HL-60/S4 treated with retinoic acid at 250 ng/mL for 4 days and 3 days (cell line): Measurements from ENCODE around the gene CENPVL1.
"Not testable (repeated sequence)": the region's sequence is repeated elsewhere in the genome, so short reads cannot be mapped to it uniquely, and the experiment has no call there.

ENCODE experiments used
- in situ Hi-C: fragments of 300-500 bp; cut with MboI; formaldehyde crosslinking; loops from 2 replicates; pipeline ENCODE4 v1.7.0; 2022; ENCODE audit warnings: low sequenced_read_pairs

Gene CENPVL1

DNA sequence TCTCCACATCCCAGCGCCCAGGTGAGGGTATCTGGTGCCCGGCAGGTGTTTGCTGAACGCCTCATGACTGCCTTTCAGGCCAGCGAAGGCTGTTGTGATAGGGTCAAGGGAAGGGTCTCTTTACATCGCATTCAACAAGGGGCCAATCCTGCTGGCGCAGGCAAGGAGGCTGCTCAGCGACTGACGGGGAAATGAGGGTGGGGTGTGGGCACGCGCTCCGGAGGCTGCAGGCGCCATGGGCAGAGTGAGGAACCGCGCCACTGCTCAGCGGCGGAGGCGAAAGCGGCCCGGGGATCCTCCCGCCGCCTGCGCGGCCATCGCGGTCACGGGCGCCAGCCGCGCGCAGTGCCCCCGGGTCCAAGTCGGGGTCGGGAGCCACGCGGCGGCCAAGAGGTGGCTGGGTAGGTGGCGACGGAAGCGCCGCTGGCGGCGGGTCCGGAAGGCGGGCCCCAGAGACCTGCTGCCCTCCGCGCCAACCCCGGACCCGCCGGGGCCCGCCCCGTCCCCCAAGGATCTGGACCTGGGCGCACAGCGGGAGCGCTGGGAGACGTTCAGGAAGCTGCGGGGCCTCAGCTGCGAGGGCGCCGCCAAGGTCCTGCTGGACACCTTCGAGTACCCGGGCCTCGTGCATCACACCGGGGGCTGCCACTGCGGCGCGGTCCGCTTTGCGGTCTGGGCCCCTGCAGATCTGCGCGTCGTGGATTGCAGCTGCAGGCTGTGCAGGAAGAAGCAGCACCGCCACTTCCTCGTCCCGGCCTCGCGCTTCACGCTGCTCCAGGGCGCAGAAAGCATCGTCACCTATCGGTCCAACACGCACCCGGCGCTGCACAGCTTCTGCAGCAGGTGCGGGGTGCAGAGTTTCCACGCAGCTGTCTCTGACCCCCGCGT is at the start of gene CENPVL1:
Gene CENPVL1 (plus strand): TSS at position 236 of the 888 bp plus-strand sequence. CDS start 0 bp downstream, at position 236.
- in situ Hi-C loops, result not testable (repeated sequence)

DNA sequence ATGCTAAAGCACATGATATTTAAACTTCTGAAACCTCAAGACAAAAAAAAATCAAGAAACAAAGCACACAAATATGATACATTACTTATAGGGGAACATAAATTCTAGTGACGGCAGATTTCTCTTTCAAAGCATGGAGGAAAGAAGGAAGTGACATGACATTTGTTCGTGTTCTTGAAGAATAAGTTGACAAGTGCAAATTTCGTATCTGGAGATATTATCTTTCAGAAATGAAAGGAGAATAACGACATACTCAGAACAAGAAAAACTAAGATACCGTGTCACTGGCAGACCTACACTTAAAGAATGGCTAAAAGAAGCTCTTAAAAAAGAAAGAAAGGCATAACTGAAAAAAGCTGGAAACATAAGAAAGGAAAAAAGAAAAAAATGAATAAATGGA is 44.3 kb upstream of the CENPVL1 start:
- in situ Hi-C loops, result no loop called here

- in situ Hi-C loops, result not testable (repeated sequence)
Measured at GRCh38 chrX:51679689-51680433, 30.5 kb upstream of the CENPVL1 start.

DNA sequence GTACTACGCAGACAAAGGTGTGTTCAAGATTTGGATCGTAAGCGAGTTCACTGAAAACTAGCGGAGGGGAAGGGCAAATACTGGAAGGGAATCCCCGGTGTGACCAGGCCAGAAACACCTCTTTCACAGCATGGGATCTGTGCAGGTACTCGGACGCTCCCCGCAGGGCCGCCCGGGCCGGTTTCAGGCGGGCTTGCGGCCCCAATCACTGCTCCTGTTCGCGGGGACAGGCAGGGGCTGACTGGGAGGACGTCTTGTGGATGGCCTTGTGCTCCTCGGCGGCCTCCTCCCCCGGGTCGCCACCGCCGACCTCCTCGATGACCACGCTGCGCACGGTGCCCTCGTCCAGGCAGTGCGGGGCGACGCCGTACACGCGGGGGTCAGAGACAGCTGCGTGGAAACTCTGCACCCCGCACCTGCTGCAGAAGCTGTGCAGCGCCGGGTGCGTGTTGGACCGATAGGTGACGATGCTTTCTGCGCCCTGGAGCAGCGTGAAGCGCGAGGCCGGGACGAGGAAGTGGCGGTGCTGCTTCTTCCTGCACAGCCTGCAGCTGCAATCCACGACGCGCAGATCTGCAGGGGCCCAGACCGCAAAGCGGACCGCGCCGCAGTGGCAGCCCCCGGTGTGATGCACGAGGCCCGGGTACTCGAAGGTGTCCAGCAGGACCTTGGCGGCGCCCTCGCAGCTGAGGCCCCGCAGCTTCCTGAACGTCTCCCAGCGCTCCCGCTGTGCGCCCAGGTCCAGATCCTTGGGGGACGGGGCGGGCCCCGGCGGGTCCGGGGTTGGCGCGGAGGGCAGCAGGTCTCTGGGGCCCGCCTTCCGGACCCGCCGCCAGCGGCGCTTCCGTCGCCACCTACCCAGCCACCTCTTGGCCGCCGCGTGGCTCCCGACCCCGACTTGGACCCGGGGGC is 28.2 kb upstream of the CENPVL1 start:
- in situ Hi-C loops, result not testable (repeated sequence)

- in situ Hi-C loops, result not testable (repeated sequence)
Measured at GRCh38 chrX:51682720-51683062, 27.6 kb upstream of the CENPVL1 start, which contains the start of gene CENPVL2. Gene CENPVL2 (minus strand): TSS chrX:51682831. CDS start chrX:51682831, 0 bp downstream.

DNA sequence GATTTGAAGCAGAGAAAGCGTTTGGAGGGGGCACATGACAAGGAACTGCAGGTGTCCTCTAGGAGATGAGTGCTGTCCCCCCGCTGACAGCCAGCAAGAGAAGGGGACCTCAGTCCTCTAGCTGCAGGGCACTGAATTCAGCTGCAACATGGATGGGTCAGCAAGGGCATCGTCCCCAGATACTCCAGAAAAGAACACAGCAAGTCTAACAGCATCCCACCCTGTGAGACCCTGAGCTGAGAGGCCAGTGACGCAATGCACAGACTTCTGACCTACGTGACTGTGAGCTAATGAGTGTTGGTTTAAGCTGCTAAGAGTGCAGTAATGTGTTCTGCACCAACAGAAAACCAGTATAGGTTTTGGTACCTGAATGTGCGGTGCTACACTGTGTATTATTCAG is 16.1 kb upstream of the CENPVL1 start:
- in situ Hi-C loops, result no loop called here

GRCh38 chrX:51697397-51697796 is 12.9 kb upstream of the CENPVL1 start:
- in situ Hi-C loops, result no loop called here

GRCh38 chrX:51712943-51713647 is 2.8 kb downstream of the CENPVL1 start:
- in situ Hi-C loops, result not testable (repeated sequence)

- in situ Hi-C loops, result no loop called here
Measured at GRCh38 chrX:51728202-51728601, 17.9 kb downstream of the CENPVL1 start.

DNA sequence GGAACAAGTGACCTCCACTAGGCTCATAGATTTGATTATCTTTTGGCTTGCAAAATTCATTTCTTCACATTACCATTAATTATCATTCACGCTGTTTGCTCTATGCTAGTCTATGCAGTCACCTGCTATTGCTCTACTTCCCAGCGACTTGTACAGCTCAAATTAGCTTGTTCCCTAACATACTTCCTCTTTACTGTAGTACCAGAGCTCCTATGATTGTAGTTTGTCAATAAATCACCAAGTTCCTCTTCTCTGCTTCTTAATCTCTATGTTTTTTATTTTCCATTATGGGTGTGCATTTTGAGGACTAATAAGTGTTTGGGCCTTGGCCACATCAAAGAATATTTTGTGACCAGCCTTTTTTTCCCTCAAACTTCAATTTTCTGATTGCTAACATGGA is 26.8 kb downstream of the CENPVL1 start:
- in situ Hi-C loops, result no loop called here

- in situ Hi-C loops, result no loop called here
Measured at GRCh38 chrX:51742586-51742985, 32.3 kb downstream of the CENPVL1 start.

DNA sequence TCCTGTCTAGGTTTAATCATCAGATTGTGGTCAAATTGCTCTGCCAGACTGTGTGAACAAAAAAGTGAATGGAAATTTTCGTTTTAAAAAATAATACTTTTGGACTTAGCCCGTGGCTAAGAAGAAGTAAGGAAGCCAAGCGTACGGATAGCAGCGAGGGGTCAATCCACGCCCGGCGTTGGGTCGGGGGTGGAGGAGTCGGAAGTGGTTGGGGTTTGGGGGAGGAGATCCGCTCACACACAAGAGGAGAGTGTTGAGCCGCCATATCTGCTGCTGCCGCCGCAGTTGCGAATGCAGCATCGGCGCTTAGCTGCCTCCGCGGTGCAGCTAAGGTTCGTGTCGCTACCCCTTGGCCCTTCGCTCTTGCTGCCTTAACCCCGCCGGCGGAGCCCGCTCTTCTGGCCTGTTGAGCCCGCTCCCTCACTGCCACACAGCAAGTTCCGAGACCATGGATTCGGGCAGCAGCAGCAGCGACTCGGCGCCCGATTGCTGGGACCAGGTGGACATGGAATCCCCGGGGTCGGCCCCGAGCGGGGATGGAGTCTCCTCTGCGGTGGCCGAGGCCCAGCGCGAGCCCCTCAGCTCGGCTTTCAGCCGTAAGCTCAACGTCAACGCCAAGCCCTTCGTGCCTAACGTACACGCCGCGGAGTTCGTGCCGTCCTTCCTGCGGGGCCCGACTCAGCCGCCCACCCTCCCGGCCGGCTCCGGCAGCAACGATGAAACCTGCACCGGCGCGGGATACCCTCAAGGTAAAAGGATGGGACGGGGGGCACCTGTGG is 33.1 kb downstream of the CENPVL1 start, which contains the start of gene GSPT2:
Gene GSPT2 (plus strand): TSS at position 264 of the 779 bp plus-strand sequence. CDS start 185 bp downstream, at position 449.
- in situ Hi-C loops, result no loop called here

GRCh38 chrX:51747671-51748070 is 37.4 kb downstream of the CENPVL1 start:
- in situ Hi-C loops, result no loop called here

DNA sequence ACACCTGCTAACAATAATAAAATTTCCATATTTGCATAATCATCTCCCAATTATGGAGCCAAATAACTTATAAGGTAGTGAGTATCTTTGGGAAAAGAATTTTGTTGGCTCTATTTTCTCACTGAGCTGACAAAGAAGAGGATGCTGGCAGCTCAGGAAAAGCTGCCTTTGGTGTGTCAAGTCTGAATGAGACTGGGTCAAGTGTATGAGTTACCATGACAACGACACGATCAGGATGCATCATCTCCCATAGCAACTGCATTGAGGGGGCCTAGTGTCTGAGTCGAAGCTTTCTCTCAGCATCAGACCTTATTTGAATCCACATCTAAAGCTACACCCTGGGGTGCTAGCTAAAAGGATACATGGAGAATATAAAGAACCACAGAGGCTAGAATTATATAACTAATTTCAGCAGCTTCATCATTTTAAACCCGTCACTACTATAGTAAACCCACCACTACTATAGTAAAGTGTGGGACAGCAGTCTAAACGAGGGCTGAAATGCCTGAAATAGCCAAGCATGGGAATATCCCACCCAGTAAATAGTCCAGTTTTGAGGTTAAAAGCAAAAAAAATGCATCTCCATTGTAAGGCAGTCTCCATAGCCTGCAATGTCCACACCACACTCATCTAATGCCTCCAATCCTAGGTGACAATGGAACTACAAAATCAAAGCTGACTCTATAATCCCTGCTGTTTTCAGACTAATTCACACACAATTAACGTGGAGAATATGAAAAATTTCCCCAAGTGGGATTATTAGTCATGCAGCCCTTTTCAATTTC is 48.9 kb downstream of the CENPVL1 start:
- in situ Hi-C loops, result no loop called here

DNA sequence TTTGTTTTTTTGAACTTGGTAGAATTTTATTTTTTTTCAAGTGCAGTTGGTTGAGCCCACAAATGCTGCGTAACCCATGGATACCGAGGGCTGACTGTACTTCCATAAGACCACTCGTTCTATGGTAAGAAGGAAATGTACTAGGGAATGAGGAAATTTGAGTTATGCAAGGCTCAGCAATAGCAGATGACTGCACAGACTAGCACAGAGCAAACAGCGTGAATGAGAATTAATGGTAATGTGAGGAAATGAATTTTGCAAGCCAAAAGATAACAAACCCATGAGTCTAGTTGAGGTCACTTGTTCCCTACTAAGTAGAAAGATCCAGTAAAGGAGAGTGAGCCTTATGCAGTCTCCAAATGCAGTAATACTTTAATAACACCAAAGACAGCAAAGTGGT is 50.3 kb downstream of the CENPVL1 start:
- in situ Hi-C loops, result no loop called here
